ENCODE data around the gene RNF141.

Gene RNF141

DNA sequence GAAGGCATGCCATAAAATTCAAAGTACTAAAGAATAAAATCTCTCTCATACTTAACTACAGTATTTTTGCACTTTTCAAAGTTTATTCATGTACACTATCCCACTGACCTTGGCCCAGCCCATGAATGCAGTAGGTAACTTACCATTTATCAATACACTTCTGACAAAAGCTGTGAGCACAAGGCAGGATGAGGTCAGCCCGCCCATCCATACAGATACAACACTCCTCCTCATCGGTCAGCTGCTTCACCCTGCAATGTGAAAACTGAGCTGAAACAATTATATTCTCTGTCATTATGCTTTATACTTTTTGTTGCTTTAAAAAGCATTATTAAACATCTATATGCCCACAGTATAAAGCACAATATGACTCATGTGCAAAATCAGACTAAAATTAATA, 22.1 kb downstream of the RNF141 start:
- no peak for TF ChIP-seq CTCF (conservative IDR thresholded peaks at IDR 0.05; ENCODE audit: low read depth, low read length)
- no peak for DNase-seq (ENCODE audit: low read depth)
- no peak overlapping the region for H3K4me3 ChIP-seq (ENCODE audit: low read depth, low read length)

DNA sequence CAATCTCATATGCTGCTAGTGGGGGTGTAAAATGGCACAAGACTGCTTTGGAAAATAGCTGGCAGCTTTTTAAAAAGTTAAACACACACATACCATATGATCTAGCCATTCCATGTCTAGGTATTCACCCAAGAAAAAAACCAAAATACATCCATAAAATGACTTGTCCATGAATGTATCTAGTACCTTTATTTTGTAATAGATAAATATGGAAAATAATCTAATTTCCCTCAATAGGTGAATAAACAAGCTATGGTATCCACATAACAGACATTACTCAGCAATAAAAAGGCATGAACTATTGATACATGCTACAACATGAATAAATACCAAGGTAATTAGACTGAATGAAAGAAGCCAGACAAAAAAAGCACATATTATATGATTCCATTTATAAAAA, 22.9 kb downstream of the RNF141 start:
- no peak for TF ChIP-seq CTCF (conservative IDR thresholded peaks at IDR 0.05; ENCODE audit: low read depth, low read length)
- H3K4me3 ChIP-seq (ENCODE audit: low read depth, low read length) = no peak overlapping the region
- DNase-seq (ENCODE audit: low read depth) = no peak

DNA sequence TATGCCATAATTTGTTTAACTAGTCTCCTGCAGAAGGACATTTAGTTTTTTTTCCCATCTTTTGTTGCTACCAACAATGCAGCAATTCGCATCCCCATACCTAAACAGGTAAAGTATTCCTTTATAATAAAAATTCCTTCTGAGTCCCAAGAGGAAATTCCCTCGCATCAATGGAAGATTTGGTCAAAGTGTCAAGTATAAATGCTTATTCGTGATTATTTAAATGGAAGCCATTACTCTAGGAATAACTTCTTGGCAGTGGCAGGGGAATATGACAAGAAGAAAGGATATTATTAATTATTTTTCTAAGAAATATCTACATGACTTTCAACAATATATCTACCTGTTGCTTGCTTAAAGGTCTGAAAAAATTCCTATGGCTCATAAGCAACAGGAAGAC, 25.6 kb downstream of the RNF141 start:
- DNase-seq (ENCODE audit: low read depth) = no peak
- no peak for TF ChIP-seq CTCF (conservative IDR thresholded peaks at IDR 0.05; ENCODE audit: low read depth, low read length)
- no peak overlapping the region for H3K4me3 ChIP-seq (ENCODE audit: low read depth, low read length)

- DNase-seq (ENCODE audit: low read depth) = peak; percentile 24
- H3K4me3 ChIP-seq (ENCODE audit: low read depth, low read length) = no peak overlapping the region
- no peak for TF ChIP-seq CTCF (conservative IDR thresholded peaks at IDR 0.05; ENCODE audit: low read depth, low read length)
Observed at GRCh38 chr11:10514709-10515108, 26.3 kb downstream of the RNF141 start.

DNA sequence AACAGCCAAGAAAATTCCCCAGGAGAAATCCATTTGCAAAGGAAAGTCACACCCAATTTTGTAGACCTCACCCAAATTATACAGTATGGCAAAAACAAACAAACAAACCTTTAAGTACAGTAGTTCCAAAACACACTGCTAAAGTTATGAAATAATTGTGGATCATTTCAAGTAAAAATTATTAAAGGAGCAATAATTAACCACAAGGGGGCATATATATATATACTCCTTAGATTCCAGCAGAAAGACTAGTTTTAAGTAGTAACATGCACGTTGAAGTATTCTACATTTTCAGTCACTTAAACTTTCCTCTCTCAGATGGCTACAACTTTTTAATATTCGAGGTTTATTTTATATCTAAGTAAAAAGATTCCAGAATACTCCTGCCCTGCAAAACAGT, 26.8 kb downstream of the RNF141 start:
- DNase-seq (ENCODE audit: low read depth) = peak; percentile 54
- no peak overlapping the region for H3K4me3 ChIP-seq (ENCODE audit: low read depth, low read length)
- TF ChIP-seq CTCF (conservative IDR thresholded peaks at IDR 0.05; ENCODE audit: low read depth, low read length) = peak; percentile 38

DNA sequence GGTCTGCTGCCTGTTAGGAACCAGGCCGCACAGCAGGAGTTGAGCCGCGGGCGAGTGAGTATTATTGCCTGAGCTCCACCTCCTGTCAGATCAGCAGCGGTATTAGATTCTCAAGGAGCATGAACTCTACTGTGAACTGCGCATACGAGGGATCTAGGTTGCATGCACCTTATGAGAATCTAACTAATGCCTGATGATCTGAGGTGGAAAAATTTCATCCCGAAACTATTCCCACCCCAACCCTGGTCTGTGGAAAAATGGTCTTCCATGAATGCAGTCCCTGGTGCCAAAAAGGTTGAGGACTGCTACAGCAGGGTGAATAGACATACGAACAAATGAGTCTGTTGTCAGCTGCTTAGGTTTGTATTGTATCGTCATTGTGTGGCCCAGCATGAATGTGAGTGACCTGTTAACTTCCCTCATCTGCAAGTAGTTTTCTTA, 29.8 kb downstream of the RNF141 start:
- TF ChIP-seq CTCF (conservative IDR thresholded peaks at IDR 0.05; ENCODE audit: low read depth, low read length) = peak; percentile 17
- no peak overlapping the region for H3K4me3 ChIP-seq (ENCODE audit: low read depth, low read length)
- DNase-seq (ENCODE audit: low read depth) = peak; percentile 28

DNA sequence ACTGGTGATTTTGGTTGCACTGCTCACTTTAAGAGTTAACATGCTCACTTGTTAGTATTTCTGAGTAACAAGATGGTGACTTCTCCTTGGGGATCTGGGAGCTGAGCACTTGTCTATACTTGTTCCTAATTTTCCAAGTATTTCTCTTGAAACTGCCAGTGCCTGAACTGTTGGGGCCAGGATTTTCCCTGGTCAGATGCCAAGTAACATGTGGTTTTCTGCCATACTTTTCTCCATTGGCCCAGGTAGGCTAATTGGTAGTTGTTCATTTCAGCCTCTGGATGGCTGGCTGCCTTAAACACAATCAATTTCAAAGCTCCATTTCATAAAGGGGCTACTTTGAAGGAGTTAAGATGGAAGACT, 35.0 kb downstream of the RNF141 start:
- DNase-seq (ENCODE audit: low read depth) = peak; percentile 9
- no peak overlapping the region for H3K4me3 ChIP-seq (ENCODE audit: low read depth, low read length)
- no peak for TF ChIP-seq CTCF (conservative IDR thresholded peaks at IDR 0.05; ENCODE audit: low read depth, low read length)

Measured in choroid plexus epithelial cell (primary cell).